GM12864 (cell line): Measurements from ENCODE around the gene EEFSEC.

Experiments
- DNase-seq: peaks from one replicate; pipeline ENCODE4 v3.0.0-alpha.2; 2011; ENCODE audit warnings: low read depth
- H3K4me3 ChIP-seq: 2 replicates; pipeline ENCODE4 v1.5.1; 2011; ENCODE audit warnings: mild to moderate bottlenecking, low read depth, low read length, control low read depth
- TF ChIP-seq, protein P1 (sequence below): IDR thresholded peaks from 2 replicates; pipeline ENCODE4 v1.5.1; 2011; ENCODE audit warnings: low read depth, mild to moderate bottlenecking, moderate library complexity, low read length, control low read depth, inconsistent platforms; ENCODE audit errors: missing control alignments

EEFSEC gene

DNA sequence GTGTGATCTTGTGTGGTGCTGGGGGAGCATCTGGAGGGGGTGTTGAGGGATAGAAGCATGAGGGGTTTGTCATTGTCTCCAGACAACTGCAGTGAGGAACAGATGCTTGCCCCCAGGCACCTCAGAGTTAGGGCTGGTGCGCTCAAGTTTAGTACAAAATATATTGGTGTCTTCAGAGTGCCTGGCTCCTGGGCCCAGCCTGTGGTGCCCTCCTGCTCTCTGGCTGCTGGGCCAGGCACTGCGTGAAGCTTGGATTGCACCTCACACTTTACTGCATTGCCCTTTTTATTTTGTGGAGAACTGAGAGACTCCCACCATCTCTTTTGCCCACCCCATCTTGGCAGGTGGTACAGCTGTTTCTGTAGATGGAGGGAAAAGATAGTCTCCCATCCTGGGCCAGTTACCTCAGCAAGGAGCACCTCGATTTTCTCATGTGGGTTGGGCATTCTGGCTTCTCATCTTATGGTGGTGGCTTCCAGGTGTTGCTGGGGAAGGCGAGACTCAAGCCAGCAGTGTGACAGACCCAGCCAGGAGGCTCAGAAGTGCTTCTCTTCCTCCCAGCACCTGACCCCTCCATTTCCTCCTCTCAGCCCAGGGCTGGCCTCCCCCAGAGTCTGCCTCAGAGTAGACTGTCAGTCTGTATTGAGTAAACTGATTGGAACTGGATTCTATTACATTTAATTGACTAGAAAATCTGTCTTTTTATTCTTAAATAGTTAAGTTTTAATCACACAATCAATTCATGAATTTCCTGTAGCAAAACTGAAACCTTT lies 173.0 kb downstream of the EEFSEC start:
- no peak for DNase-seq
- TF ChIP-seq, protein P1, sequence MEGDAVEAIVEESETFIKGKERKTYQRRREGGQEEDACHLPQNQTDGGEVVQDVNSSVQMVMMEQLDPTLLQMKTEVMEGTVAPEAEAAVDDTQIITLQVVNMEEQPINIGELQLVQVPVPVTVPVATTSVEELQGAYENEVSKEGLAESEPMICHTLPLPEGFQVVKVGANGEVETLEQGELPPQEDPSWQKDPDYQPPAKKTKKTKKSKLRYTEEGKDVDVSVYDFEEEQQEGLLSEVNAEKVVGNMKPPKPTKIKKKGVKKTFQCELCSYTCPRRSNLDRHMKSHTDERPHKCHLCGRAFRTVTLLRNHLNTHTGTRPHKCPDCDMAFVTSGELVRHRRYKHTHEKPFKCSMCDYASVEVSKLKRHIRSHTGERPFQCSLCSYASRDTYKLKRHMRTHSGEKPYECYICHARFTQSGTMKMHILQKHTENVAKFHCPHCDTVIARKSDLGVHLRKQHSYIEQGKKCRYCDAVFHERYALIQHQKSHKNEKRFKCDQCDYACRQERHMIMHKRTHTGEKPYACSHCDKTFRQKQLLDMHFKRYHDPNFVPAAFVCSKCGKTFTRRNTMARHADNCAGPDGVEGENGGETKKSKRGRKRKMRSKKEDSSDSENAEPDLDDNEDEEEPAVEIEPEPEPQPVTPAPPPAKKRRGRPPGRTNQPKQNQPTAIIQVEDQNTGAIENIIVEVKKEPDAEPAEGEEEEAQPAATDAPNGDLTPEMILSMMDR = peak; percentile 0
- no peak overlapping the region for H3K4me3 ChIP-seq

DNA sequence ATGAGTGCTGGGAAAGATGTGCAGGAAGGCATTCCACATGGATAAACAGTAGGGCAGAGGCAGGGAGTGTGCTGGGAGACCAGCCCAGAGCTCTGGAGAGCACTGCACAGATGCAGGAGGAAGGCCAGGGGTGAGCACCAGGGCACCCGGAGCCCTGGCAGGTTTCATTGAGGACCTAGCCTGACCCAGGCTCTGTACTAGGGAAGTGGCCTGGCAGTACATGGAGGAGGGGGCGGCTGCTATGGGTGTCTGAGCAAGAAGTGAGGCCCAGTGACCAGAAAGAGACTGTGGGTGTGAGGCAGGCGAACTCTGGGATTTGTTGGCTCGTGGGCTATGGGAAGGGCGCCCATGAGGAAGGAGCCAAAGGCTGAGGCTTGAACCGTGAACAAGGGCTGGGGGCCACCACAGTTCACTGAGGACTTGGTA lies 174.3 kb downstream of the EEFSEC start:
- no peak overlapping the region for H3K4me3 ChIP-seq
- no peak for DNase-seq
- TF ChIP-seq, protein P1 = no peak

DNA sequence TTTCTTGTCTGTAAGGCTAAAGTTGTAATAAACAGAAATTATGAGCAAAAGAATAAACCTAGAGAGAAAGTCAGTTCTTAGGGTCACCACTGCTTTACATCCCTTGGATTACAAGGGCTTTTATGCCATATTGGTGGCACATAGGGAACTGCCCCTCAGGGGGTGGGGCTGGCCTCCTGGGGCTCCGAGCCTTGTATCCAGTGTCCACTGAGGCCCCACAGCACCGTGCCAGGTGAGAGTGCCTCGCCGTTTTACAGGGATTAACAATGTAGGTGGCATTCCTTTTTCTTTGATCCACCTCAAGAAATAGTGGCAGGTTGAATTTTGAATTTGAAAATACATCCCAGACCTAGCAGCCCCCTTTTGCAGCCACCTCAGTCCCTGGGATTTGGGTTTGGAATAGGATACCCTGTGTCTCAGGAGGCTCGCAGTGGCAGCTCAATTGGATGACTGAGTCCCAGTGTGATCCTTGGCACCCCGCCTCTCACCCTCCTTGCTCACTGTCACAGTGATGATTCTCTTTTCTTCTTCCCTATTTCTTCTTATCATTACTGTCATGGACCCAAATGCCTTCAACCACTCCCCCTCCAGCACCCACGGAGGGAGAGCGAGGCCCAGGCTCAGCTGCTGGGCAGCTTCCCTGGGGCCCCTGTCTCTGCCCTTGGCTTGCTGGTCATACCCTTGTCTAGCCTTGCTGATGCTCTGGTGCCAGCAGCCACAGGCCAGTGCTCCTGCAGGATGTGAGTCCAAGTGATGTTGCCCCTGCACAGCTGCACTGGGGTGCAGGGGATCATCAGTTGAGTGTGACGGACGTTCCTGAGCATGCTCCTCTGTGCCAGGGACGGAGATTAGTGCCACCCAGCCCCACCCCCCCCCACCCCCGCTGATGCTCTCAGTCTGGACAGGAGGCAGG lies 175.5 kb downstream of the EEFSEC start:
- no peak overlapping the region for H3K4me3 ChIP-seq
- no peak for DNase-seq
- TF ChIP-seq, protein P1 = no peak

DNA sequence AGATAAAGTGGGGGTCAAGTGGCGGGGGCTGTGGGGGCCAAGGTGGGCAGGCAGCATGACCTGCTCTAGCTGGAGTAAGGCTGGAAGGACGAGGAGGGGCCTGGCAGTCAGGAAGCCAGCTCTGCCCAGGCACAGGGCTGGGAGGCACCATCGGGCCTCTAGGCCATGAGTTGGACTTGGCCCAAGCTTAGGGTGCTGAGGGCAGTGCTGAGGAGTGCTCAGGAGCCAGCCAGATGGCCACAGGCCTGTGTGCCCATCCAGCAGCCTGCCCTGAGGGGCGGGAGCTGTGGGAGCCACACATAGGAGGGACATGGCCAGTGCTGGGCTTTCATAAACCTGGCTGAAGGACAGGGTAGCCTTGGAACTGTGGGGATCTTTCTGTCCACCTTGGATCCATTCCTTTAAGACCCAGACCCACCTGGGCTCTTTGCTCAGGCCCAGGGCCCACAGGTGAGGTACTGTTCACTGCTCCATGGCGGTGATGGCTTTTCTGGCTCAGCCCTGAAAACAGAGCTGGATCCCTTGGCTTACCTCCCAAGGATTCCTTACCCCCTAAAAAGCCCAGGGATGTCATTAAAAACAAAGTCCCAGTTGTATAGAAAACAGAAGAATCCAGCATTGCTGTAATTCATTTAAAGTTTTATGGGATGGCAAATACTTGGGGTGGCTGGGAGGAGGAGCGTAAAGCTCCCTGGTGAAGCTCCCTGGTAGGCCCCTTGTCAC lies 176.4 kb downstream of the EEFSEC start:
- TF ChIP-seq, protein P1 = no peak
- DNase-seq = no peak
- no peak overlapping the region for H3K4me3 ChIP-seq

DNA sequence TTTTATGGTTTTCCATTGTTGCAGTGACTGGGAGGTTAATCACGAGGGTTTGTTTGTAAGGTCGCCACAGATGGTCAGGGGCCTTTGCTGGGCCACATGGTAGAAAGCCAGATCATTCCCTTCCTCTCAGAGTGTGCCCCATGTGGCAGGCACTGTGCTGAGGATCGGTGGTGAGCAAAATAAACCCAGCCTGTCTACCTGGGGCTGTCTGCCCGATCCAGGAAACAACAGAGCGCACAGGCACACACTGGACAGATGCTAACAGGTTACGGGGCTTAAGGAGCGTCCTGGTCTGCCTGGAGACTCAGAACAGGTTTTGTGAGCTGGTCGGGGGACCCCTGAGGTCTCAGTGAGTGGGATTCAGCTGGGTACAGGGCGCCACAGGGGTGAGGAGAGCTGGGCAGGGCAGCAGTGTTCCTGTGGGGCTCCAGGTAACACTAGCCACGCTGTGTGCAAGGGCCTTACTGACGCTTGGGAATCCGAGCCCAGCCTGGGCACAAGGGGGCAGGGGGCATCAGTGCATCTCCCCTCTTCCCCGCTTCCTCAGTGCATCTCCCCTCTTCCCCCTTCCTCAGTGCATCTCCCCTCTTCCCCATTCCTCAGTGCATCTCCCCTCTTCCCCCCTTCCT lies 177.0 kb downstream of the EEFSEC start:
- H3K4me3 ChIP-seq = no peak overlapping the region
- no peak for DNase-seq
- TF ChIP-seq, protein P1 = no peak

DNA sequence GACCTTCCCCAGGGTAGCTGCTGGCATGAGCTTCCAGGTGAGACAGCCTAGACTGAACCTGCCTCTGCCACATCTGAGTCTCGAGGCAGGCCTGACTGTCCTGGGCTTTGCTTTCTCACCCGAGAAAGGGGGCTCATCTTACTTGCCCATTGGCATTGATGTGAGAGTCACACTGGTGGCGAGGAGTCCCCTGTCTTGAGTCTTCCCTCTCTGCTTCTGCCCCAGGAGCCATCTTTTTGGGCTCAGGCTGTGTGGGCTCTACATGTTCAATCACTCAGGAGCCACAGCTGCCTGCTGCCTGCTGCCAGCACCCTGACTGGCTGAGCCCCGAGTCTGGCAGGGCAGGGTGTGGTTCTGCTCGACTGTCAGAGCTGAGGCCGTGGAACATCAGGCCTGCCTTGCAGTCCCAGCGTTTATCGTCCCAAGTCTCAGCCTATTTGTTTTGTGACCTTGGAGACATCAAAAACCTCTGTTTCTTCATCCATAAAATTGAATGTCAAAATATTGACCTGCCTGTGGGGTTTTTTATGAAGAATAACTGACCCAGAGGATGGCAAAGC lies 180.9 kb downstream of the EEFSEC start:
- TF ChIP-seq, protein P1 = no peak
- H3K4me3 ChIP-seq = no peak overlapping the region
- DNase-seq = no peak
